ENCODE results near the gene NAA60. TPM values are rescaled to one million over a fixed set of nuclear protein-coding genes. Genes with fewer than 3 reads are reported as not detected.
A peak's percentile ranks its signal among the peaks of the same experiment; 100 is the strongest.

The NAA60 gene
- total and polyA plus RNA-seq, 2 experiments from 2014 or later, result 32.4 to 36.5 TPM

GRCh38 chr16:3467182-3467581, 23.7 kb downstream of the NAA60 start (continued):
- TF ChIP-seq, protein P1, sequence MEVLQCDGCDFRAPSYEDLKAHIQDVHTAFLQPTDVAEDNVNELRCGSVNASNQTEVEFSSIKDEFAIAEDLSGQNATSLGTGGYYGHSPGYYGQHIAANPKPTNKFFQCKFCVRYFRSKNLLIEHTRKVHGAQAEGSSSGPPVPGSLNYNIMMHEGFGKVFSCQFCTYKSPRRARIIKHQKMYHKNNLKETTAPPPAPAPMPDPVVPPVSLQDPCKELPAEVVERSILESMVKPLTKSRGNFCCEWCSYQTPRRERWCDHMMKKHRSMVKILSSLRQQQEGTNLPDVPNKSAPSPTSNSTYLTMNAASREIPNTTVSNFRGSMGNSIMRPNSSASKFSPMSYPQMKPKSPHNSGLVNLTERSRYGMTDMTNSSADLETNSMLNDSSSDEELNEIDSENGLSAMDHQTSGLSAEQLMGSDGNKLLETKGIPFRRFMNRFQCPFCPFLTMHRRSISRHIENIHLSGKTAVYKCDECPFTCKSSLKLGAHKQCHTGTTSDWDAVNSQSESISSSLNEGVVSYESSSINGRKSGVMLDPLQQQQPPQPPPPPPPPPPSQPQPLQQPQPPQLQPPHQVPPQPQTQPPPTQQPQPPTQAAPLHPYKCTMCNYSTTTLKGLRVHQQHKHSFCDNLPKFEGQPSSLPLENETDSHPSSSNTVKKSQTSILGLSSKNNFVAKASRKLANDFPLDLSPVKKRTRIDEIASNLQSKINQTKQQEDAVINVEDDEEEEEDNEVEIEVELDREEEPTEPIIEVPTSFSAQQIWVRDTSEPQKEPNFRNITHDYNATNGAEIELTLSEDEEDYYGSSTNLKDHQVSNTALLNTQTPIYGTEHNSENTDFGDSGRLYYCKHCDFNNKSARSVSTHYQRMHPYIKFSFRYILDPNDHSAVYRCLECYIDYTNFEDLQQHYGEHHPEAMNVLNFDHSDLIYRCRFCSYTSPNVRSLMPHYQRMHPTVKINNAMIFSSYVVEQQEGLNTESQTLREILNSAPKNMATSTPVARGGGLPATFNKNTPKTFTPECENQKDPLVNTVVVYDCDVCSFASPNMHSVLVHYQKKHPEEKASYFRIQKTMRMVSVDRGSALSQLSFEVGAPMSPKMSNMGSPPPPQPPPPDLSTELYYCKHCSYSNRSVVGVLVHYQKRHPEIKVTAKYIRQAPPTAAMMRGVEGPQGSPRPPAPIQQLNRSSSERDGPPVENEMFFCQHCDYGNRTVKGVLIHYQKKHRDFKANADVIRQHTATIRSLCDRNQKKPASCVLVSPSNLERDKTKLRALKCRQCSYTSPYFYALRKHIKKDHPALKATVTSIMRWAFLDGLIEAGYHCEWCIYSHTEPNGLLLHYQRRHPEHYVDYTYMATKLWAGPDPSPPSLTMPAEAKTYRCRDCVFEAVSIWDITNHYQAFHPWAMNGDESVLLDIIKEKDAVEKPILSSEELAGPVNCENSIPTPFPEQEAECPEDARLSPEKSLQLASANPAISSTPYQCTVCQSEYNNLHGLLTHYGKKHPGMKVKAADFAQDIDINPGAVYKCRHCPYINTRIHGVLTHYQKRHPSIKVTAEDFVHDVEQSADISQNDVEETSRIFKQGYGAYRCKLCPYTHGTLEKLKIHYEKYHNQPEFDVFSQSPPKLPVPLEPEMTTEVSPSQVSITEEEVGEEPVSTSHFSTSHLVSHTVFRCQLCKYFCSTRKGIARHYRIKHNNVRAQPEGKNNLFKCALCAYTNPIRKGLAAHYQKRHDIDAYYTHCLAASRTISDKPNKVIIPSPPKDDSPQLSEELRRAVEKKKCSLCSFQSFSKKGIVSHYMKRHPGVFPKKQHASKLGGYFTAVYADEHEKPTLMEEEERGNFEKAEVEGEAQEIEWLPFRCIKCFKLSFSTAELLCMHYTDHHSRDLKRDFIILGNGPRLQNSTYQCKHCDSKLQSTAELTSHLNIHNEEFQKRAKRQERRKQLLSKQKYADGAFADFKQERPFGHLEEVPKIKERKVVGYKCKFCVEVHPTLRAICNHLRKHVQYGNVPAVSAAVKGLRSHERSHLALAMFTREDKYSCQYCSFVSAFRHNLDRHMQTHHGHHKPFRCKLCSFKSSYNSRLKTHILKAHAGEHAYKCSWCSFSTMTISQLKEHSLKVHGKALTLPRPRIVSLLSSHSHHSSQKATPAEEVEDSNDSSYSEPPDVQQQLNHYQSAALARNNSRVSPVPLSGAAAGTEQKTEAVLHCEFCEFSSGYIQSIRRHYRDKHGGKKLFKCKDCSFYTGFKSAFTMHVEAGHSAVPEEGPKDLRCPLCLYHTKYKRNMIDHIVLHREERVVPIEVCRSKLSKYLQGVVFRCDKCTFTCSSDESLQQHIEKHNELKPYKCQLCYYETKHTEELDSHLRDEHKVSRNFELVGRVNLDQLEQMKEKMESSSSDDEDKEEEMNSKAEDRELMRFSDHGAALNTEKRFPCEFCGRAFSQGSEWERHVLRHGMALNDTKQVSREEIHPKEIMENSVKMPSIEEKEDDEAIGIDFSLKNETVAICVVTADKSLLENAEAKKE (CRISPR knock-in tag; IDR thresholded peaks at IDR 0.05), result no peak
- TF ChIP-seq EZH2 (IDR thresholded peaks at IDR 0.05; ENCODE audit: low read depth, unreplicated experiment) (no peak), ZNF114 (CRISPR knock-in tag; IDR thresholded peaks at IDR 0.05) (no peak), POLR2AphosphoS5 (IDR thresholded peaks at IDR 0.05; ENCODE audit: low read depth) (no peak), ZNF331 (CRISPR knock-in tag; IDR thresholded peaks at IDR 0.05; ENCODE audit: low read depth) (no peak), JUNB (IDR thresholded peaks at IDR 0.05; ENCODE audit: unreplicated experiment) (no peak)
- TF ChIP-seq, protein P2, sequence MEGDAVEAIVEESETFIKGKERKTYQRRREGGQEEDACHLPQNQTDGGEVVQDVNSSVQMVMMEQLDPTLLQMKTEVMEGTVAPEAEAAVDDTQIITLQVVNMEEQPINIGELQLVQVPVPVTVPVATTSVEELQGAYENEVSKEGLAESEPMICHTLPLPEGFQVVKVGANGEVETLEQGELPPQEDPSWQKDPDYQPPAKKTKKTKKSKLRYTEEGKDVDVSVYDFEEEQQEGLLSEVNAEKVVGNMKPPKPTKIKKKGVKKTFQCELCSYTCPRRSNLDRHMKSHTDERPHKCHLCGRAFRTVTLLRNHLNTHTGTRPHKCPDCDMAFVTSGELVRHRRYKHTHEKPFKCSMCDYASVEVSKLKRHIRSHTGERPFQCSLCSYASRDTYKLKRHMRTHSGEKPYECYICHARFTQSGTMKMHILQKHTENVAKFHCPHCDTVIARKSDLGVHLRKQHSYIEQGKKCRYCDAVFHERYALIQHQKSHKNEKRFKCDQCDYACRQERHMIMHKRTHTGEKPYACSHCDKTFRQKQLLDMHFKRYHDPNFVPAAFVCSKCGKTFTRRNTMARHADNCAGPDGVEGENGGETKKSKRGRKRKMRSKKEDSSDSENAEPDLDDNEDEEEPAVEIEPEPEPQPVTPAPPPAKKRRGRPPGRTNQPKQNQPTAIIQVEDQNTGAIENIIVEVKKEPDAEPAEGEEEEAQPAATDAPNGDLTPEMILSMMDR (conservative IDR thresholded peaks at IDR 0.05; ENCODE audit: low read depth in 2 of 2), result no peak

- Histone ChIP-seq H3K36me3 (ENCODE audit: insufficient read depth) (no peaks in the 10 kb centered on the region), H3F3A (replicated peaks; ENCODE audit: low read depth) (no peaks in the 10 kb centered on the region; the same call in 1 of the 2 replicates), H3K4me3 (no peak overlapping the region), H4K20me1 (replicated peaks; ENCODE audit: insufficient read depth) (peaks cover 23% of the 10 kb centered on the region), H3K27ac (ENCODE audit: low read depth) (peak overlapping the region; percentile 47), H3K27me3 (ENCODE audit: insufficient read depth) (no peaks in the 10 kb centered on the region), H3K79me2 (replicated peaks; ENCODE audit: insufficient read depth) (peaks cover 96% of the 10 kb centered on the region), H2AFZ (no peak overlapping the region), H3K4me1 (ENCODE audit: insufficient read depth) (peaks cover 20% of the 10 kb centered on the region), H3K9me2 (ENCODE audit: insufficient read depth) (no peaks in the 10 kb centered on the region), H3K4me2 (no peak overlapping the region)
- Mint-ChIP-seq H3K27me3 (ENCODE audit: insufficient read depth, low read depth, poor library complexity) (peaks cover 14% of the 10 kb centered on the region), H3K27ac (peak overlapping the region; percentile 90; the same call in 1 of the 2 replicates), H3K9me3 (no peaks in the 10 kb centered on the region; the same call in 1 of the 3 replicates), H3K4me1 (peaks cover 52% of the 10 kb centered on the region), H3K36me3 (ENCODE audit: low read depth) (peaks cover 29% of the 10 kb centered on the region), H3K4me3 (peak overlapping the region; percentile 51; the same call in 2 of the 3 replicates)
- ATAC-seq (peak; percentile 25), DNase-seq (ENCODE audit: low spot score) (peak; percentile 33)
- TF ChIP-seq CREB1 (CRISPR knock-in tag; IDR thresholded peaks at IDR 0.05; ENCODE audit: low read depth), result no peak
- no peak for TF ChIP-seq REST (IDR thresholded peaks at IDR 0.05; ENCODE audit: unreplicated experiment)
- no peak for TF ChIP-seq ZNF331 (CRISPR knock-in tag; IDR thresholded peaks at IDR 0.05; ENCODE audit: low read depth)
- no peak for TF ChIP-seq STAT1 (IDR thresholded peaks at IDR 0.05; ENCODE audit: unreplicated experiment)
- no peak for TF ChIP-seq NANOG (IDR thresholded peaks at IDR 0.05; ENCODE audit: borderline replicate concordance)
- TF ChIP-seq, protein P2 (conservative IDR thresholded peaks at IDR 0.05; ENCODE audit: low read depth in 2 of 2), result no peak
Measured at GRCh38 chr16:3467921-3468320, 24.4 kb downstream of the NAA60 start.

Data from GM23338 (cell line).